ENCODE results near the gene ACADM. TPM values are rescaled to one million over a fixed set of nuclear protein-coding genes. Genes with fewer than 3 reads are reported as not detected.

Gene ACADM
- total RNA-seq, 1 experiment from 2014 or later, result 37.9 TPM

GRCh38 chr1:75711846-75712245 lies 12.7 kb upstream of the ACADM start:
- CTCF ChIA-PET, result no interaction called here
- TF ChIP-seq FOXJ3 (CRISPR knock-in tag; IDR thresholded peaks at IDR 0.05; ENCODE audit: borderline replicate concordance) (no peak), ATF6 (CRISPR knock-in tag; IDR thresholded peaks at IDR 0.05) (no peak), E2F4 (CRISPR knock-in tag; IDR thresholded peaks at IDR 0.05; ENCODE audit: borderline replicate concordance, low read depth) (no peak), PREB (CRISPR knock-in tag; IDR thresholded peaks at IDR 0.05; ENCODE audit: borderline replicate concordance) (no peak), E2F1 (CRISPR knock-in tag; IDR thresholded peaks at IDR 0.05) (no peak), TEAD4 (CRISPR knock-in tag; IDR thresholded peaks at IDR 0.05) (no peak)

GRCh38 chr1:75712306-75712705 lies 12.2 kb upstream of the ACADM start:
- ATAC-seq (no peak), DNase-seq (ENCODE audit: low spot score) (no peak)
- peaks cover 5% of the 10 kb centered on the region for H3K9me3 Mint-ChIP-seq
- H3K4me1 Mint-ChIP-seq, result no peaks in the 10 kb centered on the region
- no peak overlapping the region for H3K27ac Mint-ChIP-seq
- ChIA-PET CTCF (no interaction called here), POLR2A (no interaction called here)
- TF ChIP-seq GABPB1 (CRISPR knock-in tag; IDR thresholded peaks at IDR 0.05) (no peak), NR1H2 (CRISPR knock-in tag; IDR thresholded peaks at IDR 0.05) (no peak), MAX (CRISPR knock-in tag; IDR thresholded peaks at IDR 0.05) (no peak), ZNF138 (CRISPR knock-in tag; conservative IDR thresholded peaks at IDR 0.05) (no peak), ZNF232 (CRISPR knock-in tag; IDR thresholded peaks at IDR 0.05) (no peak), ZNF532 (CRISPR knock-in tag; IDR thresholded peaks at IDR 0.05; ENCODE audit: borderline replicate concordance) (no peak), E2F4 (CRISPR knock-in tag; IDR thresholded peaks at IDR 0.05; ENCODE audit: borderline replicate concordance, low read depth) (no peak), NR2C2 (CRISPR knock-in tag; IDR thresholded peaks at IDR 0.05) (no peak), PRRX2 (CRISPR knock-in tag; IDR thresholded peaks at IDR 0.05) (no peak)
- H3K27me3 Mint-ChIP-seq (ENCODE audit: low read depth), result no peaks in the 10 kb centered on the region
- no peak overlapping the region for H3K4me3 Mint-ChIP-seq
- H3K36me3 Mint-ChIP-seq, result no peaks in the 10 kb centered on the region

More at GRCh38 chr1:75711846-75712245, 12.7 kb upstream of the ACADM start:
- DNase-seq (ENCODE audit: low spot score), result no peak
- no peaks in the 10 kb centered on the region for H3K4me1 Mint-ChIP-seq
- no peaks in the 10 kb centered on the region for H3K27me3 Mint-ChIP-seq (ENCODE audit: low read depth)
- no peak overlapping the region for H3K27ac Mint-ChIP-seq
- peaks cover 7% of the 10 kb centered on the region for H3K9me3 Mint-ChIP-seq
- no peak overlapping the region for H3K4me3 Mint-ChIP-seq
- no peaks in the 10 kb centered on the region for H3K36me3 Mint-ChIP-seq
- ATAC-seq, result no peak
- POLR2A ChIA-PET, result no interaction called here

Data from WTC11 (cell line).